ENCODE measurements around the gene ACVRL1.

GRCh38 chr12:51951843-51952722 lies 44.8 kb downstream of the ACVRL1 start:
- TF ChIP-seq PBX3 (IDR thresholded peaks at IDR 0.05; ENCODE audit: insufficient replicate concordance, low read depth, low read length) (no peak), MYC (IDR thresholded peaks at IDR 0.05; ENCODE audit: insufficient read depth, insufficient read length, insufficient replicate concordance, low read length, severe bottlenecking) (no peak), CTCF (IDR thresholded peaks at IDR 0.05 in 2 of 3, conservative IDR thresholded peaks at IDR 0.05 in 1 of 3; ENCODE audit: control insufficient read depth in 2 of 3, extremely low read depth in 1 of 3, insufficient read depth in 1 of 3, low read depth in 3 of 3, low read length in 3 of 3) (no peak), JUND (IDR thresholded peaks at IDR 0.05; ENCODE audit: low read depth, low read length) (no peak), E4F1 (IDR thresholded peaks at IDR 0.05; ENCODE audit: borderline replicate concordance, partially characterized antibody) (no peak)

Data from GM12878 (cell line).